HepG2 (cell line): ENCODE data around the gene BATF. TPM values are rescaled to one million over a fixed set of nuclear protein-coding genes. Genes with fewer than 3 reads are reported as not detected.

Source experiments
- ATAC-seq: fragments of 200-7000 bp; cut with Tn5 transposase; 3 replicates; pipeline ENCODE4 v1.9.1; 2020; ENCODE audit warnings: mild to moderate bottlenecking, moderate library complexity
- BruUV-seq: library from RNA; stranded (reverse); fragments of 400-500 nt; replicated peaks from 2 replicates; lab custom pipeline; 2021; lab: Mats Ljungman, UMichigan
- CTCF ChIA-PET: fragments of 300-600 bp; formaldehyde crosslinking; extraction: SDS; loops from one replicate; lab custom pipeline; 2021; ENCODE audit warnings: low total read pairs, inconsistent platforms, low intra/inter-chr PET ratio; lab: Yijun Ruan, JAX
- POLR2A ChIA-PET: fragments of 350-600 bp; sonication (Branson Sonifier 250); formaldehyde crosslinking; loops from one replicate; lab custom pipeline; 2020; ENCODE audit warnings: antibody characterized with exemption, inconsistent platforms; lab: Yijun Ruan, JAX
- DNase-seq: peaks from one replicate; pipeline ENCODE4 v3.0.0-alpha.2; 2015; ENCODE audit warnings: low spot score
- FAIRE-seq: peaks from 3 replicates; lab custom pipeline; 2011; peaks lifted over from hg19 to GRCh38; lab: Jason Lieb, UNC
- H2AFZ ChIP-seq: one replicate; pipeline ENCODE4 v1.6.1; 2011; ENCODE audit warnings: low read length, inconsistent platforms
- H3K27ac ChIP-seq: fragments of 300-600 bp; 3 replicates; pipeline ENCODE4 v1.8.0; 2011; ENCODE audit warnings: mixed run types, mild to moderate bottlenecking, mixed read lengths, low read length, inconsistent platforms; ENCODE audit not compliant: insufficient read depth; ENCODE audit errors: extremely low read length
- H3K27me3 ChIP-seq, 2 experiments: fragments of 200-600 bp in 1 of 2; 2 replicates in 1 of 2; 3 replicates in 1 of 2; pipeline versions ENCODE4 v1.6.0 to v1.8.0; 2011; ENCODE audit warnings: low read length in 2 of 2, mild to moderate bottlenecking in 2 of 2, moderate library complexity in 2 of 2, inconsistent platforms in 1 of 2; ENCODE audit not compliant: insufficient read depth in 2 of 2, control insufficient read depth in 1 of 2
- H3K36me3 ChIP-seq, 2 experiments: fragments of 200-600 bp in 1 of 2; replicated peaks in 1 of 2; 2 replicates in 1 of 2; 3 replicates in 1 of 2; pipeline versions ENCODE4 v1.5.1 to v1.8.0; 2011; ENCODE audit warnings: low read length in 2 of 2, inconsistent platforms in 1 of 2; ENCODE audit not compliant: insufficient read depth in 2 of 2, control insufficient read depth in 1 of 2
- H3K4me1 ChIP-seq: 2 replicates; pipeline ENCODE4 v1.5.1; 2012; ENCODE audit warnings: low read length, inconsistent platforms; ENCODE audit not compliant: insufficient read depth
- H3K4me2 ChIP-seq: 2 replicates; pipeline ENCODE4 v1.6.0; 2011; ENCODE audit warnings: low read depth, low read length, inconsistent platforms
- H3K4me3 ChIP-seq, 3 experiments: fragments of 200-600 bp in 1 of 3; sonication (generic), shearing (Covaris generic) in 1 of 3; replicated peaks in 1 of 3; 2 replicates each; pipeline ENCODE4 v1.5.1; 2011 to 2016; ENCODE audit warnings: low read length in 3 of 3, inconsistent platforms in 2 of 3, low read depth in 2 of 3, mild to moderate bottlenecking in 2 of 3, control low read depth in 1 of 3, mixed read lengths in 1 of 3; ENCODE audit not compliant: insufficient read depth in 1 of 3
- H3K79me2 ChIP-seq: one replicate; pipeline ENCODE4 v1.6.1; 2011; ENCODE audit warnings: low read length, inconsistent platforms; ENCODE audit not compliant: insufficient read depth
- H3K9ac ChIP-seq: 2 replicates; pipeline ENCODE4 v1.6.0; 2011; ENCODE audit warnings: mild to moderate bottlenecking, low read depth, low read length, inconsistent platforms; ENCODE audit not compliant: insufficient read depth
- H3K9me3 ChIP-seq: 2 replicates; pipeline ENCODE4 v1.5.1; 2012; ENCODE audit warnings: mild to moderate bottlenecking, low read length
- H4K20me1 ChIP-seq: 2 replicates; pipeline ENCODE4 v1.6.0; 2011; ENCODE audit warnings: inconsistent platforms, mild to moderate bottlenecking, low read length, moderate library complexity; ENCODE audit not compliant: insufficient read depth
- BHLHE40 ChIP-seq: IDR thresholded peaks from 2 replicates; pipeline ENCODE4 v1.6.1; 2011; ENCODE audit warnings: low read length, improper control_type of control experiment
- CENPT ChIP-seq: sonication (generic); formaldehyde crosslinking; IDR thresholded peaks from 2 replicates; pipeline ENCODE4 v1.8.0; 2022; ENCODE audit warnings: low read depth, mild to moderate bottlenecking, moderate library complexity, missing genetic modification reagents
- FOXK1 ChIP-seq: sonication (generic); formaldehyde crosslinking; IDR thresholded peaks from 2 replicates; pipeline ENCODE4 v1.4.0; 2020; ENCODE audit warnings: low read depth, missing genetic modification reagents, borderline replicate concordance
- GFI1 ChIP-seq: sonication (generic); formaldehyde crosslinking; IDR thresholded peaks from 2 replicates; pipeline ENCODE4 v1.5.0; 2020; ENCODE audit warnings: missing genetic modification reagents, mild to moderate bottlenecking, borderline replicate concordance
- IKZF4 ChIP-seq: sonication (generic); formaldehyde crosslinking; IDR thresholded peaks from 2 replicates; pipeline ENCODE4 v1.5.1; 2020; ENCODE audit warnings: borderline replicate concordance, mild to moderate bottlenecking, low read depth, missing genetic modification reagents; ENCODE audit errors: not compliant biosample characterization
- TEAD2 ChIP-seq: sonication (generic); formaldehyde crosslinking; IDR thresholded peaks from 2 replicates; pipeline ENCODE4 v1.9.0; 2021; ENCODE audit warnings: missing genetic modification reagents
- ZFP36L1 ChIP-seq: sonication (generic); formaldehyde crosslinking; IDR thresholded peaks from 2 replicates; pipeline ENCODE4 v1.8.0; 2022; ENCODE audit warnings: mild to moderate bottlenecking, missing genetic modification reagents, moderate library complexity
- ZNF253 ChIP-seq: sonication (generic); formaldehyde crosslinking; IDR thresholded peaks from 2 replicates; pipeline ENCODE4 v1.8.0; 2022; ENCODE audit warnings: mild to moderate bottlenecking, missing genetic modification reagents, borderline replicate concordance
- ZNF33B ChIP-seq: sonication (generic); formaldehyde crosslinking; IDR thresholded peaks from 2 replicates; pipeline ENCODE4 v1.5.1; 2020; ENCODE audit warnings: mild to moderate bottlenecking, missing genetic modification reagents
- ZNF383 ChIP-seq: sonication (generic); formaldehyde crosslinking; IDR thresholded peaks from 2 replicates; pipeline ENCODE4 v1.4.0; 2020; ENCODE audit warnings: missing genetic modification reagents, mild to moderate bottlenecking, borderline replicate concordance
- ZNF609 ChIP-seq: sonication (generic); formaldehyde crosslinking; IDR thresholded peaks from 2 replicates; pipeline ENCODE4 v1.4.0; 2020; ENCODE audit warnings: mild to moderate bottlenecking, missing genetic modification reagents, borderline replicate concordance
- ZNF614 ChIP-seq: IDR thresholded peaks from 2 replicates; pipeline ENCODE4 v1.6.1; 2018; ENCODE audit warnings: missing biosample characterization, missing genetic modification reagents, inconsistent platforms, borderline replicate concordance
- ZNF7 ChIP-seq: IDR thresholded peaks from 2 replicates; pipeline ENCODE4 v1.6.1; 2016; ENCODE audit warnings: missing biosample characterization, missing genetic modification reagents
- ZNF709 ChIP-seq: sonication (generic); formaldehyde crosslinking; IDR thresholded peaks from 2 replicates; pipeline ENCODE4 v1.5.0; 2020; ENCODE audit warnings: mild to moderate bottlenecking, missing genetic modification reagents
- ZNF891 ChIP-seq: sonication (generic); formaldehyde crosslinking; IDR thresholded peaks from 2 replicates; pipeline ENCODE4 v1.5.0; 2020; ENCODE audit warnings: mild to moderate bottlenecking, missing genetic modification reagents
- WGBS: methylation state at CpG from one replicate; pipeline ENCODE4 v1.1.6; 2017; ENCODE audit warnings: low lambda C conversion rate; 5-methylcytosine and 5-hydroxymethylcytosine counted together
- in situ Hi-C: cut with HindIII; loops from 2 replicates; pipeline ENCODE4 v1.10.0; 2017; ENCODE audit warnings: low pct_unique_long_range_greater_than_20kb; ENCODE audit not compliant: extremely low pct_ligation_motif_present
- intact Hi-C: fragments of 100-400 bp; cut with micrococcal nuclease; formaldehyde crosslinking; loops from one replicate; pipeline ENCODE4 v1.10.0; 2022; ENCODE audit not compliant: unreplicated experiment
- polyA plus RNA-seq, 8 experiments: library from polyadenylated mRNA; depleted of rRNA in 3 of 8; stranded (reverse) in 7 of 8; unstranded in 1 of 8; fragments of >200 nt; fragmentation: Illumina TruSeq in 4 of 8; extraction: Trizol in 4 of 8; gene quantifications; 2 replicates each; pipeline versions ENCODE4 v1.2.1 to v1.2.3, GENCODE V29; 2011 to 2016; ENCODE audit warnings: low read depth in 4 of 8, missing spikeins in 1 of 8, mixed read lengths in 1 of 8; ENCODE audit not compliant: insufficient read depth in 1 of 8
- total RNA-seq, 5 experiments: library from RNA; depleted of rRNA; stranded (reverse); fragments of >200 nt; fragmentation: Illumina TruSeq; extraction: Trizol; gene quantifications; 2 replicates each; pipeline ENCODE4 v1.2.3, GENCODE V29; 2016; ENCODE audit warnings: low read depth in 1 of 5
- TF ChIP-seq, protein P1 (sequence below): sonication (generic); formaldehyde crosslinking; conservative IDR thresholded peaks from 2 replicates; pipeline ENCODE4 v1.4.0; 2020; ENCODE audit warnings: missing genetic modification reagents
- TF ChIP-seq, protein P2 (sequence below): sonication (generic); formaldehyde crosslinking; IDR thresholded peaks from 2 replicates; pipeline ENCODE4 v1.4.0; 2020; ENCODE audit warnings: missing genetic modification reagents, borderline replicate concordance

Gene BATF
- total and polyA plus RNA-seq, 2 of the 13 experiments (the other 11 are each of a cell fraction or from before 2014, with no cell fraction given), result 0.22 to 0.37 TPM

- TF ChIP-seq BHLHE40, result no peak
- TF ChIP-seq CENPT (CRISPR knock-in tag), result no peak
- TF ChIP-seq, protein P1, sequence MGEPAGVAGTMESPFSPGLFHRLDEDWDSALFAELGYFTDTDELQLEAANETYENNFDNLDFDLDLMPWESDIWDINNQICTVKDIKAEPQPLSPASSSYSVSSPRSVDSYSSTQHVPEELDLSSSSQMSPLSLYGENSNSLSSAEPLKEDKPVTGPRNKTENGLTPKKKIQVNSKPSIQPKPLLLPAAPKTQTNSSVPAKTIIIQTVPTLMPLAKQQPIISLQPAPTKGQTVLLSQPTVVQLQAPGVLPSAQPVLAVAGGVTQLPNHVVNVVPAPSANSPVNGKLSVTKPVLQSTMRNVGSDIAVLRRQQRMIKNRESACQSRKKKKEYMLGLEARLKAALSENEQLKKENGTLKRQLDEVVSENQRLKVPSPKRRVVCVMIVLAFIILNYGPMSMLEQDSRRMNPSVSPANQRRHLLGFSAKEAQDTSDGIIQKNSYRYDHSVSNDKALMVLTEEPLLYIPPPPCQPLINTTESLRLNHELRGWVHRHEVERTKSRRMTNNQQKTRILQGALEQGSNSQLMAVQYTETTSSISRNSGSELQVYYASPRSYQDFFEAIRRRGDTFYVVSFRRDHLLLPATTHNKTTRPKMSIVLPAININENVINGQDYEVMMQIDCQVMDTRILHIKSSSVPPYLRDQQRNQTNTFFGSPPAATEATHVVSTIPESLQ (CRISPR knock-in tag), result no peak
- TF ChIP-seq ZNF33B (CRISPR knock-in tag), result no peak
- TF ChIP-seq ZNF253 (CRISPR knock-in tag), result no peak
- no peak for TF ChIP-seq FOXK1
- TF ChIP-seq, protein P2, sequence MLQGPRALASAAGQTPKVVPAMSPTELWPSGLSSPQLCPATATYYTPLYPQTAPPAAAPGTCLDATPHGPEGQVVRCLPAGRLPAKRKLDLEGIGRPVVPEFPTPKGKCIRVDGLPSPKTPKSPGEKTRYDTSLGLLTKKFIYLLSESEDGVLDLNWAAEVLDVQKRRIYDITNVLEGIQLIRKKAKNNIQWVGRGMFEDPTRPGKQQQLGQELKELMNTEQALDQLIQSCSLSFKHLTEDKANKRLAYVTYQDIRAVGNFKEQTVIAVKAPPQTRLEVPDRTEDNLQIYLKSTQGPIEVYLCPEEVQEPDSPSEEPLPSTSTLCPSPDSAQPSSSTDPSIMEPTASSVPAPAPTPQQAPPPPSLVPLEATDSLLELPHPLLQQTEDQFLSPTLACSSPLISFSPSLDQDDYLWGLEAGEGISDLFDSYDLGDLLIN (CRISPR knock-in tag), result no peak
- TF ChIP-seq ZNF614 (CRISPR knock-in tag), result no peak
- TF ChIP-seq IKZF4 (CRISPR knock-in tag), result no peak
- TF ChIP-seq GFI1 (CRISPR knock-in tag), result no peak
- no peak for TF ChIP-seq ZFP36L1 (CRISPR knock-in tag)
- TF ChIP-seq ZNF891, result no peak
- no peak for TF ChIP-seq ZNF7 (CRISPR knock-in tag)
- TF ChIP-seq ZNF383 (CRISPR knock-in tag), result no peak
- TF ChIP-seq ZNF709 (CRISPR knock-in tag), result no peak
- TF ChIP-seq TEAD2 (CRISPR knock-in tag), result no peak
- TF ChIP-seq ZNF609, result no peak
- BruUV-seq, result no TSS peak
- DNase-seq (no peak), ATAC-seq (no peak), FAIRE-seq (no peak)
- H3K9ac ChIP-seq, result no peak overlapping the region
- H3K79me2 ChIP-seq, result no peaks in the 10 kb centered on the region
- H3K4me1 ChIP-seq, result peaks cover 17% of the 10 kb centered on the region; the same call in 1 of the 2 replicates
- peaks cover 3 to 45% of the 10 kb centered on the region in 2 experiments; a peak in 3 of 5 replicates for H3K27me3 ChIP-seq
- no peak overlapping the region for H3K4me2 ChIP-seq
- H3K36me3 ChIP-seq, result no peaks in the 10 kb centered on the region
- H3K27ac ChIP-seq, result no peak overlapping the region
- in situ Hi-C loops (loop anchor here (5.0 kb wide), 2 partner anchors 42 to 257 kb away; partner anchors contain the start of gene BATF), intact Hi-C loops (loop anchor here (5.0 kb wide), 1 partner anchor 237 kb away; no protein-coding TSS in a partner anchor)
- 2% methylated on average over 4 of the region's 4 CpGs for WGBS
- no peaks in the 10 kb centered on the region for H4K20me1 ChIP-seq
- no peak overlapping the region for H2AFZ ChIP-seq
- ChIA-PET CTCF (no interaction called here), POLR2A (no interaction called here)
- H3K4me3 ChIP-seq, result no peak overlapping the region
- no peaks in the 10 kb centered on the region for H3K9me3 ChIP-seq
Observed at GRCh38 chr14:75563931-75564330, 41.7 kb downstream of the BATF start.
